T-helper 1 cell treated with Interleukin-12 subunit alpha and Interleukin-12 subunit beta and Interleukin-4 antibody, amounts not matched to agents 30 μg/mL and 1 μg/mL, for 36 hours (primary cell): ENCODE data around the gene FAM120AOS.

Experiments used
- H3K27ac Mint-ChIP-seq: one replicate; pipeline ENCODE4 v1.8.0; 2021; ENCODE audit warnings: mild to moderate bottlenecking, mixed read lengths
- H3K27me3 Mint-ChIP-seq: one replicate; pipeline ENCODE4 v1.8.0; 2021; ENCODE audit warnings: low read depth, mixed read lengths
- H3K36me3 Mint-ChIP-seq: one replicate; pipeline ENCODE4 v1.8.0; 2021; ENCODE audit warnings: low read depth, mixed read lengths
- H3K4me1 Mint-ChIP-seq: one replicate; pipeline ENCODE4 v1.8.0; 2021; ENCODE audit warnings: low read depth, mixed read lengths
- H3K4me3 Mint-ChIP-seq: one replicate; pipeline ENCODE4 v1.8.0; 2021; ENCODE audit warnings: mild to moderate bottlenecking, moderate library complexity, mixed read lengths
- H3K9me3 Mint-ChIP-seq: one replicate; pipeline ENCODE4 v1.8.0; 2021; ENCODE audit warnings: mixed read lengths

FAM120AOS gene

GRCh38 chr9:93406371-93406770 is 47.0 kb downstream of the FAM120AOS start:
- no peaks in the 10 kb centered on the region for H3K9me3 Mint-ChIP-seq
- peaks cover 25% of the 10 kb centered on the region for H3K27me3 Mint-ChIP-seq
- no peaks in the 10 kb centered on the region for H3K36me3 Mint-ChIP-seq
- peaks cover 2% of the 10 kb centered on the region for H3K4me1 Mint-ChIP-seq
- no peak overlapping the region for H3K27ac Mint-ChIP-seq
- H3K4me3 Mint-ChIP-seq, result no peak overlapping the region

DNA sequence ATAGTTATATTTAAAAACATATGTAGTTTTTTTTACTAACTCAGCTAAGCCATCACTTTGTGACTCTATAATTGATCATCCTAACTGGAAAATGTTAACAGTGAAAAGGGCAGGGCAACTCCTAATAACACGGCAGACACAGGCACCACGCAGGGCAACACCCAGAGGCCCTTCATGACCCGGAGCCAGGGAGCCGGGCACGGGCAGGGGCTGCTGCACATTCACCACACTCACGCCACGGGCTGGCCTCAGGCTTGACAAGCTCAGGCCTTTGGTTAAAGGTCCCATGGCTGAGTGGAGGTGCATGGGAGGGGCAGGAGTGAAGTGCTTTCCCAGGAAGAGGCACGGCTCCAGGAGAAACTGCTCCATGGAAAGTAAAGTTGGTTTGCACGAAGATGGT is 54.9 kb downstream of the FAM120AOS start:
- H3K36me3 Mint-ChIP-seq, result no peaks in the 10 kb centered on the region
- no peaks in the 10 kb centered on the region for H3K9me3 Mint-ChIP-seq
- H3K4me1 Mint-ChIP-seq, result peaks cover 2% of the 10 kb centered on the region
- H3K27me3 Mint-ChIP-seq, result peaks cover 17% of the 10 kb centered on the region
- no peak overlapping the region for H3K27ac Mint-ChIP-seq
- no peak overlapping the region for H3K4me3 Mint-ChIP-seq

GRCh38 chr9:93397661-93398373 is 55.6 kb downstream of the FAM120AOS start:
- no peaks in the 10 kb centered on the region for H3K36me3 Mint-ChIP-seq

More at GRCh38 chr9:93397661-93398373, 55.6 kb downstream of the FAM120AOS start:
- H3K9me3 Mint-ChIP-seq, result no peaks in the 10 kb centered on the region
- H3K4me3 Mint-ChIP-seq, result no peak overlapping the region
- H3K27ac Mint-ChIP-seq, result no peak overlapping the region
- H3K27me3 Mint-ChIP-seq, result peaks cover 17% of the 10 kb centered on the region
- peaks cover 2% of the 10 kb centered on the region for H3K4me1 Mint-ChIP-seq
